H1 (cell line): ENCODE measurements around the gene CEND1.

Source experiments
- ATF2 ChIP-seq: IDR thresholded peaks from 2 replicates; pipeline ENCODE4 v1.6.1; 2012; ENCODE audit warnings: low read length, inconsistent platforms
- CEBPB ChIP-seq: IDR thresholded peaks from 2 replicates; pipeline ENCODE4 v1.6.1; 2012; ENCODE audit warnings: low read depth, low read length
- CREB1 ChIP-seq: IDR thresholded peaks from 2 replicates; pipeline ENCODE4 v1.6.1; 2012; ENCODE audit warnings: inconsistent platforms
- CTCF ChIP-seq, 3 experiments: IDR thresholded peaks; 1 replicate in 2 of 3; 2 replicates in 1 of 3; pipeline versions ENCODE4 v1.5.1 to v1.6.1; 2011; ENCODE audit warnings: low read length in 3 of 3, mild to moderate bottlenecking in 3 of 3, inconsistent platforms in 2 of 3, low read depth in 1 of 3, moderate library complexity in 1 of 3; ENCODE audit not compliant: insufficient read depth in 1 of 3; ENCODE audit errors: control extremely low read depth in 1 of 3
- EP300 ChIP-seq, 2 experiments: IDR thresholded peaks; 1 replicate in 1 of 2; 2 replicates in 1 of 2; pipeline ENCODE4 v1.6.1; 2011 to 2012; ENCODE audit warnings: low read depth in 2 of 2, low read length in 2 of 2, mild to moderate bottlenecking in 2 of 2, borderline replicate concordance in 1 of 2, inconsistent platforms in 1 of 2, moderate library complexity in 1 of 2
- EZH2 ChIP-seq: fragments of 200-600 bp; sonication (generic); IDR thresholded peaks from 2 replicates; pipeline ENCODE4 v1.7.1; 2012; ENCODE audit warnings: low read depth, mild to moderate bottlenecking, moderate library complexity, low read length, inconsistent platforms; ENCODE audit not compliant: severe bottlenecking
- GABPA ChIP-seq: IDR thresholded peaks from 2 replicates; pipeline ENCODE4 v1.6.1; 2011; ENCODE audit warnings: mild to moderate bottlenecking, low read length, moderate library complexity, borderline replicate concordance; ENCODE audit not compliant: insufficient read depth
- JUN ChIP-seq: IDR thresholded peaks from 2 replicates; pipeline ENCODE4 v1.6.1; 2011; ENCODE audit warnings: low read depth, mild to moderate bottlenecking, improper control_type of control experiment, low read length
- JUND ChIP-seq: IDR thresholded peaks from 2 replicates; pipeline ENCODE4 v1.6.1; 2011; ENCODE audit warnings: mild to moderate bottlenecking, improper control_type of control experiment, low read length
- KDM1A ChIP-seq: fragments of 200-600, 300-600 bp; sonication (generic); IDR thresholded peaks from 2 replicates; pipeline ENCODE4 v1.7.1; 2016; ENCODE audit warnings: mild to moderate bottlenecking, low read length, borderline replicate concordance
- POLR2A ChIP-seq, 2 experiments: IDR thresholded peaks; 1 replicate in 1 of 2; 2 replicates in 1 of 2; pipeline ENCODE4 v1.6.1; 2011; ENCODE audit warnings: low read depth in 2 of 2, low read length in 2 of 2, mild to moderate bottlenecking in 2 of 2; ENCODE audit errors: control extremely low read depth in 1 of 2
- RAD21 ChIP-seq, 2 experiments: IDR thresholded peaks in 1 of 2; conservative IDR thresholded peaks in 1 of 2; 2 replicates each; pipeline ENCODE4 v1.6.1; 2011; ENCODE audit warnings: low read depth in 2 of 2, low read length in 2 of 2, improper control_type of control experiment in 1 of 2, inconsistent platforms in 1 of 2, mild to moderate bottlenecking in 1 of 2, moderate library complexity in 1 of 2
- TAF1 ChIP-seq: IDR thresholded peaks from 2 replicates; pipeline ENCODE4 v1.6.1; 2011; ENCODE audit warnings: mild to moderate bottlenecking, low read depth, low read length

- TF ChIP-seq RAD21 (IDR thresholded peaks at IDR 0.05 in 1 of 2, conservative IDR thresholded peaks at IDR 0.05 in 1 of 2; ENCODE audit: low read depth in 2 of 2, low read length in 2 of 2) (peak; percentile 24 to 45; a peak in 2 of 4 replicates), TAF1 (no peak), JUND (no peak), CTCF (IDR thresholded peaks at IDR 0.05; ENCODE audit: control extremely low read depth in 1 of 3, insufficient read depth in 1 of 3, low read depth in 1 of 3, low read length in 3 of 3) (peak; percentile 34 to 51 (median 43)), EZH2 (no peak), POLR2A (IDR thresholded peaks at IDR 0.05; ENCODE audit: control extremely low read depth in 1 of 2, low read depth in 2 of 2, low read length in 2 of 2) (no peak), ATF2 (no peak), CEBPB (no peak), GABPA (no peak), JUN (no peak), EP300 (IDR thresholded peaks at IDR 0.05; ENCODE audit: borderline replicate concordance in 1 of 2, low read depth in 2 of 2, low read length in 2 of 2) (no peak), KDM1A (no peak), CREB1 (no peak)
Observed at GRCh38 chr11:762421-763072, 27.3 kb downstream of the CEND1 start.
